GM12878 (cell line): ENCODE data around the gene NDUFB11.

Experiments used
- CTCF ChIP-seq, 3 experiments: IDR thresholded peaks in 2 of 3; conservative IDR thresholded peaks in 1 of 3; 2 replicates each; pipeline ENCODE4 v1.5.1; 2011; ENCODE audit warnings: low read depth in 3 of 3, low read length in 3 of 3, mild to moderate bottlenecking in 3 of 3, control low read depth in 2 of 3, moderate library complexity in 2 of 3, inconsistent platforms in 1 of 3, mixed read lengths in 1 of 3; ENCODE audit not compliant: control insufficient read depth in 2 of 3, insufficient read depth in 1 of 3; ENCODE audit errors: extremely low read depth in 1 of 3
- JUND ChIP-seq: IDR thresholded peaks from 2 replicates; pipeline ENCODE4 v1.6.1; 2012; ENCODE audit warnings: low read depth, mild to moderate bottlenecking, low read length, improper control_type of control experiment, moderate library complexity
- NKRF ChIP-seq: fragments of 450-650 bp; conservative IDR thresholded peaks from 2 replicates; pipeline ENCODE4 v1.6.1; 2017; ENCODE audit warnings: mild to moderate bottlenecking, moderate library complexity
- PAX8 ChIP-seq: fragments of 450-650 bp; IDR thresholded peaks from 2 replicates; pipeline ENCODE4 v1.6.1; 2017; ENCODE audit warnings: mild to moderate bottlenecking, moderate library complexity
- POLR2A ChIP-seq: IDR thresholded peaks from 2 replicates; pipeline ENCODE4 v1.6.1; 2011; ENCODE audit warnings: low read depth, mild to moderate bottlenecking, low read length

GRCh38 chrX:47179928-47180255, 35.4 kb upstream of the NDUFB11 start:
- TF ChIP-seq CTCF (IDR thresholded peaks at IDR 0.05 in 2 of 3, conservative IDR thresholded peaks at IDR 0.05 in 1 of 3; ENCODE audit: control insufficient read depth in 2 of 3, extremely low read depth in 1 of 3, insufficient read depth in 1 of 3, low read depth in 3 of 3, low read length in 3 of 3) (no peak), PAX8 (no peak), JUND (no peak), NKRF (no peak), POLR2A (no peak)
